Gastroesophageal sphincter (tissue), 3 donors: ENCODE results near the gene BMAL1.

Experiments used
- CTCF ChIP-seq, 4 experiments: fragments of 200-600 bp in 2 of 4; fragments of 450-650 bp in 2 of 4; sonication (generic) in 1 of 4; IDR thresholded peaks; one replicate each; pipeline ENCODE4 v1.5.1; 2017 to 2019; ENCODE audit warnings: antibody characterized with exemption in 4 of 4, mild to moderate bottlenecking in 2 of 4, moderate library complexity in 2 of 4
- EP300 ChIP-seq: sonication (generic); formaldehyde crosslinking; IDR thresholded peaks from one replicate; pipeline ENCODE4 v1.6.1; 2017; ENCODE audit warnings: antibody characterized with exemption, mild to moderate bottlenecking
- POLR2A ChIP-seq, 2 donors: fragments of 450-650 bp; IDR thresholded peaks; one replicate each; pipeline ENCODE4 v1.6.1; 2017; ENCODE audit warnings: antibody characterized with exemption in 2 of 2, mild to moderate bottlenecking in 2 of 2, moderate library complexity in 1 of 2

DNA sequence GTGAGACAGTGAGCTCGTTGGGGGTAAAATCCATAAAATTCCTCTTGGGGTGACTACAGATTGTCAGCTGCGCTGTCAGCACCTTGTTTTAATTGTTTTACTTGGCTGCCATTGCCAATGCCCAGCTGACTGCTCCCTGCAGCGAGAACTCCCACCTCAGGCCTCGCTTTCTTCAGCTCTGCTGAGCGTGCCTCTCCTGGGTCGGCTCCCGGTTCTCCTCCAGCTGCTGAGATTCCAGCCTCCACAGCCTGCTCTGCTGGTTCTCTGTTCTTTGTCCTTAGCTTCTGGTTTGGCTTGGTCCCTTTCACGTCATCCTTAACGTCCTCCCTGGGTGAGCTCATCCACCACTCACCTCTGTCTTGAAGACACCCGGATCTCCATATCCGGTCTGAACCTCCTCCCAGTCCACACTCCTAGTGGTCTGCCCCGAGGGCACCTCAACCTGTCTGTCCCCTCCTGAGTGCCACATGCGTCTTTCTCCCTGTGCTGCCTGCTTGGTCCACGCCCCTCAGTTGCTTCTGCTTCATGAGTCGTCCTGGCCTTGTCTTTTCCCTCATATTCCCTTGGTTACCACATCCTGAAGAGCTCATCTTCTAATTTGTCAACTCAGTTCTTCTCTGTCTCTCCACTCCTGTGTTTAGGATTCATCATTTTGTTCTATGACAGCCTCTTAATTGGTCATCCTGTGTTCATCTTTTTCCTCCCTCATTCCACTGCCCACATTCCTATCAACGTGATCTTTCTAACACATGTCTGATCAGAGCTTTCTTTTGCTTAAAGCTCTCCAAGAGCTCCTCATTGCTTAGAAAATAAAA is 35.6 kb downstream of the BMAL1 start:
- no peak for TF ChIP-seq POLR2A (IDR thresholded peaks at IDR 0.05)
- no peak for TF ChIP-seq CTCF (IDR thresholded peaks at IDR 0.05)
- TF ChIP-seq EP300, result no peak
